ENCODE results near the gene ZNF70.

The ZNF70 gene

GRCh38 chr22:23714596-23715578, 36.0 kb downstream of the ZNF70 start:
- no peak for DNase-seq

- DNase-seq: no peak
These were observed 37.0 kb downstream of the ZNF70 start for GRCh38 chr22:23713696-23714595.

- no peak for DNase-seq
These were observed 38.7 kb downstream of the ZNF70 start for GRCh38 chr22:23712256-23712655.

- DNase-seq: no peak
These were observed 41.8 kb downstream of the ZNF70 start for GRCh38 chr22:23709107-23709506.

- DNase-seq: no peak
These were observed 42.6 kb downstream of the ZNF70 start for GRCh38 chr22:23708270-23708669.

GRCh38 chr22:23705358-23705757, 45.6 kb downstream of the ZNF70 start:
- no peak for DNase-seq

GRCh38 chr22:23704829-23705228, 46.1 kb downstream of the ZNF70 start:
- no peak for DNase-seq

GRCh38 chr22:23704062-23704461, 46.9 kb downstream of the ZNF70 start:
- no peak for DNase-seq

- DNase-seq: no peak
These were observed 50.2 kb downstream of the ZNF70 start for GRCh38 chr22:23700706-23701105.

GRCh38 chr22:23698673-23699235, 52.2 kb downstream of the ZNF70 start:
- no peak for DNase-seq

- no peak for DNase-seq
These were observed 52.8 kb downstream of the ZNF70 start for GRCh38 chr22:23698094-23698493.

- DNase-seq: no peak
These were observed 53.6 kb downstream of the ZNF70 start for GRCh38 chr22:23697031-23697970.

- no peak for DNase-seq
These were observed 54.5 kb downstream of the ZNF70 start for GRCh38 chr22:23696326-23696851.

- no peak for DNase-seq
These were observed 55.2 kb downstream of the ZNF70 start for GRCh38 chr22:23695571-23696325.

- no peak for DNase-seq
These were observed 55.8 kb downstream of the ZNF70 start for GRCh38 chr22:23695141-23695540.

- DNase-seq: no peak
These were observed 56.8 kb downstream of the ZNF70 start for GRCh38 chr22:23693979-23694680.

GRCh38 chr22:23692598-23693291, 58.2 kb downstream of the ZNF70 start:
- no peak for DNase-seq

- no peak for DNase-seq
These were observed 59.0 kb downstream of the ZNF70 start for GRCh38 chr22:23691748-23692423.

- no peak for DNase-seq
These were observed 60.2 kb downstream of the ZNF70 start, which contains the start of gene RGL4 for GRCh38 chr22:23690713-23691112. RGL4 (plus strand) TSS chr22:23691013; CDS start chr22:23692031, 1,018 bp downstream.

All from NCI-H146 (cell line).